ENCODE measurements around the gene TFPT. TPM values are rescaled to one million over a fixed set of nuclear protein-coding genes. Genes with fewer than 3 reads are reported as not detected.
"Not testable (repeated sequence)": the region's sequence is repeated elsewhere in the genome, so short reads cannot be mapped to it uniquely, and the experiment has no call there.

TFPT gene
- total RNA-seq, 1 experiment from 2014 or later = 34.2 TPM

DNA sequence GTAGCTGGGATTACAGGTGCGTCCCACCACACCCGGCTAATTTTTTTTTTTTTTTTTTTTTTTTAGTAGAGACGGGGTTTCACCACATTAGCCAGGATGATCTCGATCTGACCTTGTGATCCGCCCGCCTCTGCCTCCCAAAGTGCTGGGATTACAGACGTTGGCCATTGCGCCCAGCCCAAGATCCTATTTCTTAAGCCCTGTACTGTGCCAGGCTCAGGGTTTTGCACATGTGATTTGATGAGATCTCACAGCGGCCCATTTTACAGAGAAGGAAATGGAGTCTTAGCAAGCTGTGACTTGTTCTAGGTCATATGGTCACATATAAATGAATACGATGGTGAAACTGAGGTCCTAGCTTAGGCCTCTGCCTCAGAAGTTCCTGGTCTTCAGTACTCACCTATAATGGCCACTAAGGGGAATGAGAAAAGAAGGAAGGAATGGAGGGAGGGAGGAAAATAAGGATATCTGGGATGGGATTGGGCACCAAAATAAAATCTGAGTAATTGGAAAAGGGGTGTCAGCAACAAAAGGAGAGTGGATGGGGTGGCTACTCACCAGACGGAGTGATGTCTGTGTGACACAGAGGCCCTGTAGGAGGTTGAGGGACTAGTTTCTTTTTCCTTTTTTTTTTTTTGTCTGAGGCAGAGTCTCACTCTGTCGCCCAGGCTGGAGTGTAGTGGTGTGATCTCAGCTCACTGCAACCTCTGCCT lies 16.1 kb downstream of the TFPT start:
- no TSS peak for BruUV-seq (replicated peaks)
- DNase-seq = no peak
- Mint-ChIP-seq H3K36me3 (ENCODE audit: insufficient read depth, unreplicated experiment) (peaks cover 32% of the 10 kb centered on the region), H3K27me3 (ENCODE audit: unreplicated experiment) (peaks cover 18% of the 10 kb centered on the region), H3K27ac (ENCODE audit: unreplicated experiment) (no peak overlapping the region), H3K4me3 (ENCODE audit: low read depth, unreplicated experiment) (no peak overlapping the region), H3K9me3 (ENCODE audit: low read depth, unreplicated experiment) (no peaks in the 10 kb centered on the region), H3K4me1 (ENCODE audit: low read depth, unreplicated experiment) (peaks cover 22% of the 10 kb centered on the region)
- TF ChIP-seq, protein P1, sequence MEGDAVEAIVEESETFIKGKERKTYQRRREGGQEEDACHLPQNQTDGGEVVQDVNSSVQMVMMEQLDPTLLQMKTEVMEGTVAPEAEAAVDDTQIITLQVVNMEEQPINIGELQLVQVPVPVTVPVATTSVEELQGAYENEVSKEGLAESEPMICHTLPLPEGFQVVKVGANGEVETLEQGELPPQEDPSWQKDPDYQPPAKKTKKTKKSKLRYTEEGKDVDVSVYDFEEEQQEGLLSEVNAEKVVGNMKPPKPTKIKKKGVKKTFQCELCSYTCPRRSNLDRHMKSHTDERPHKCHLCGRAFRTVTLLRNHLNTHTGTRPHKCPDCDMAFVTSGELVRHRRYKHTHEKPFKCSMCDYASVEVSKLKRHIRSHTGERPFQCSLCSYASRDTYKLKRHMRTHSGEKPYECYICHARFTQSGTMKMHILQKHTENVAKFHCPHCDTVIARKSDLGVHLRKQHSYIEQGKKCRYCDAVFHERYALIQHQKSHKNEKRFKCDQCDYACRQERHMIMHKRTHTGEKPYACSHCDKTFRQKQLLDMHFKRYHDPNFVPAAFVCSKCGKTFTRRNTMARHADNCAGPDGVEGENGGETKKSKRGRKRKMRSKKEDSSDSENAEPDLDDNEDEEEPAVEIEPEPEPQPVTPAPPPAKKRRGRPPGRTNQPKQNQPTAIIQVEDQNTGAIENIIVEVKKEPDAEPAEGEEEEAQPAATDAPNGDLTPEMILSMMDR (IDR thresholded peaks at IDR 0.05; ENCODE audit: unreplicated experiment) = no peak
- CTCF ChIA-PET = interaction anchor here (0.6 kb wide), 1 partner anchor 22 kb away, joined by 6 read pairs; no protein-coding TSS in a partner anchor
- intact Hi-C loops (cut with micrococcal nuclease; ENCODE audit: unreplicated experiment) = loop anchor here (10.0 kb wide), 1 partner anchor 295 kb away; no protein-coding TSS in a partner anchor

DNA sequence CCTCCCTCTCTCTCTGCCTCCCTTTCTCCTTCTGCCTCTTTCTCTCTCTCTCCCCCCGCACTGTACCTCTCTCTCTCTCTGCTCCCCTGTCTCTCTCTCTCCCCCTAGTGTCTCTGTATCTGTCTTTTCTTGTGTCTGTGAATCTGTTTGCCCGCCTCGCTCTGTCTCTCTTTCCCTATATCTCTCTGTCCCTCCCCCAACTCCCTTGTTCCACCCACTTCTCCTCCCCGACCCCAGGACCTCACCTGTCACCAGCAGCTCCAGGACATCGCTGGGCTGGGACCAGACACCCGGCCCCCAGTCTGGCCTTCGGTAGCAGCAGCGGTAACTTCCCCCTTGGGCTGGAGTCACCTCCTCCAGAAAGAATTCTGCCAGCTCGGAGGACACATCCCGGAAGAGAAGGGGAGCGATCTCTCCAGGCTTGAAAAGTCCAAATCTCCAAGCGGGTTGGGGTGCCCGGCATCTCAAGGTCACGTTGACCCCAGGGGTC lies 18.8 kb downstream of the TFPT start:
- TF ChIP-seq, protein P1 (IDR thresholded peaks at IDR 0.05; ENCODE audit: unreplicated experiment) = no peak

DNA sequence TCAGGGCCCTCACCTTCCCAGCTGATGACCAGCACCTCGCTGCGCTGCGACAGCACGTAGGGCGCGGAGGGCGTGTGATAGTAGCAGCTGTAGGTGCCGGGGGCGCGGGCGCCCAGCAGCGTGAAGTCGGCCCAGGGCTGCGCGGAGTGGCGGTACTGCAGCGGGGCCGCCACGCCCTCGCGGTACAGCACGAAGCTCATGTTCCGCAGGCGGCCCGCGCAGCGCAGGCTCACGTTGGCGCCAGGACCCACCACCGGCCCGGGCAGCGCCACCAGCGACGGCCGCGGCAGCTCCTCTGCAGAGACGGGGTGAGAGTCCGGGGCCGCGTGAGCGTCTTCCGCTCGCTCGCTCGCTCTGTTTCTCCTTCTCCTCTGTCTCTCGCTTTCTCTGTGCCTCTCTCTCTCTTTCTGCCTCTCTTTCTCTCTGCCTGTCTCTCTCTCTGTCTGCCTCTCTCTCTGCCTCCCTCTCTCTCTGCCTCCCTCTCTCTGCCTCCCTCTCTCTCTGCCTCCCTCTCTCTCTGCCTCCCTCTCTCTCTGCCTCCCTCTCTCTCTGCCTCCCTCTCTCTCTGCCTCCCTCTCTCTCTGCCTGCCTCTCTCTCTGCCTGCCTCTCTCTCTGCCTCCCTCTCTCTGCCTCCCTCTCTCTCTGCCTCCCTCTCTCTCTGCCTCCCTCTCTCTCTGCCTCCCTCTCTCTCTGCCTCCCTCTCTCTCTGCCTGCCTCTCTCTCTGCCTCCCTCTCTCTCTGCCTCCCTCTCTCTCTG lies 19.4 kb downstream of the TFPT start:
- intact Hi-C loops (cut with micrococcal nuclease; ENCODE audit: unreplicated experiment) = loop anchor here (10.0 kb wide), 1 partner anchor 291 kb away; no protein-coding TSS in a partner anchor
- Mint-ChIP-seq H3K27ac (ENCODE audit: unreplicated experiment) (peak overlapping the region; percentile 24), H3K4me1 (ENCODE audit: low read depth, unreplicated experiment) (peaks cover 14% of the 10 kb centered on the region), H3K36me3 (ENCODE audit: insufficient read depth, unreplicated experiment) (peaks cover 13% of the 10 kb centered on the region), H3K27me3 (ENCODE audit: unreplicated experiment) (peaks cover 31% of the 10 kb centered on the region), H3K4me3 (ENCODE audit: low read depth, unreplicated experiment) (peak overlapping the region; percentile 64)
- H3K9me3 Mint-ChIP-seq (ENCODE audit: low read depth, unreplicated experiment); BruUV-seq (replicated peaks): not testable (repeated sequence)
- DNase-seq = peak; percentile 66
- CTCF ChIA-PET = interaction anchor here (0.6 kb wide), 1 partner anchor 243 kb away, joined by 8 read pairs; no protein-coding TSS in a partner anchor

More for the DNA sequence above, 18.8 kb downstream of the TFPT start:
- peaks cover 31% of the 10 kb centered on the region for H3K27me3 Mint-ChIP-seq (ENCODE audit: unreplicated experiment)
- peaks cover 14% of the 10 kb centered on the region for H3K4me1 Mint-ChIP-seq (ENCODE audit: low read depth, unreplicated experiment)
- no TSS peak for BruUV-seq (replicated peaks)
- H3K36me3 Mint-ChIP-seq (ENCODE audit: insufficient read depth, unreplicated experiment) = peaks cover 13% of the 10 kb centered on the region
- H3K9me3 Mint-ChIP-seq (ENCODE audit: low read depth, unreplicated experiment) = no peaks in the 10 kb centered on the region
- H3K27ac Mint-ChIP-seq (ENCODE audit: unreplicated experiment) = peak overlapping the region; percentile 24
- DNase-seq = peak; percentile 22
- peak overlapping the region; percentile 64 for H3K4me3 Mint-ChIP-seq (ENCODE audit: low read depth, unreplicated experiment)
- intact Hi-C loops (cut with micrococcal nuclease; ENCODE audit: unreplicated experiment) = loop anchor here (10.0 kb wide), 1 partner anchor 292 kb away; no protein-coding TSS in a partner anchor
- CTCF ChIA-PET = interaction anchor here (0.6 to 1.2 kb wide), 3 partner anchors 180 to 243 kb away, joined by 3 to 8 read pairs (median 3); no protein-coding TSS in a partner anchor

DNA sequence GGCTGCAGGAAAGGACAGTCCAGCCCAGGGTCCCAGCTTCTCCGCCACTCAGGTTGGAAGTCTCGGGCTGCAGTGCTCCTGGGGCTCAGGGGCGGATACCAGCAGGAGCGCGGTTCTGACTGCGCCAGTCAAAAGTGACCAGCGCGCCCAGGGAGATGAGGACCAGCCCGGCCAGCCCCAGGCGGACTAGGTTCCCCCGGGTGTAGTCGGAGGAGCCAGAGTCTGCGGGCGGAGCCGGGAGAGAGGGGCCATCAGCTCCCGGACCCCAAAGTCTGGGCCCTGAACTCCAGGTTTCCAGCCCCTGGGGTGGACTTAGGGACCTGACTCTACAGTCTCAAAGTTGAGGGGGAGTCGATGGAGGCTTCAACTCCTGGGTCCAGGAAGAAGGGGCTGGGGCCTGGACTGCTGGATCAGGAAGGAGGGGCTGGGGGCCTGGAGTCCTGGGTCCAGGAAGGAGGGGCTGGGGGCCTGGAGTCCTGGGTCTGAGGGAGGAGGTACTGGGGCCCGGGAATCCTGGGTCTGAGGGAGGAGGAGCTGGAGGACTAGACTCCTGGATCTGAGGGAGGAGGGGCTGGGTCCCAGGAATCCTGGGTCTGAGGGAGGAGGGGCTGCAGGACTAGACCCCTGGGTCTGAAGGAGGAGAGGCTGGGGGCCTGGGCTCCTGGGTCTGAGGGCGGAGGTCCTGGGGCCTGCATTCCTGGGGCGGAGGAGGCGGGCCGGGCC lies 20.2 kb downstream of the TFPT start:
- intact Hi-C loops (cut with micrococcal nuclease; ENCODE audit: unreplicated experiment) = loop anchor here (10.0 kb wide), 1 partner anchor 290 kb away; no protein-coding TSS in a partner anchor
- BruUV-seq (replicated peaks) = no TSS peak
- peaks cover 14% of the 10 kb centered on the region for H3K4me1 Mint-ChIP-seq (ENCODE audit: low read depth, unreplicated experiment)

More for the DNA sequence above, 20.2 kb downstream of the TFPT start:
- H3K36me3 Mint-ChIP-seq (ENCODE audit: insufficient read depth, unreplicated experiment) = peaks cover 13% of the 10 kb centered on the region
- H3K4me3 Mint-ChIP-seq (ENCODE audit: low read depth, unreplicated experiment) = peak overlapping the region; percentile 64
- CTCF ChIA-PET = no interaction called here
- TF ChIP-seq, protein P1 (IDR thresholded peaks at IDR 0.05; ENCODE audit: unreplicated experiment) = no peak
- no peak for DNase-seq
- H3K27me3 Mint-ChIP-seq (ENCODE audit: unreplicated experiment) = peaks cover 31% of the 10 kb centered on the region
- H3K9me3 Mint-ChIP-seq (ENCODE audit: low read depth, unreplicated experiment) = no peaks in the 10 kb centered on the region
- no peak overlapping the region for H3K27ac Mint-ChIP-seq (ENCODE audit: unreplicated experiment)

Data from Calu3 (cell line).